Gastroesophageal sphincter (tissue), 3 donors: ENCODE measurements around the gene GSTA1.
"Not testable (repeated sequence)": the region's sequence is repeated elsewhere in the genome, so short reads cannot be mapped to it uniquely, and the experiment has no call there.

ENCODE experiments used
- POLR2A ChIP-seq, 2 donors: fragments of 450-650 bp; IDR thresholded peaks; one replicate each; pipeline ENCODE4 v1.6.1; 2017; ENCODE audit warnings: antibody characterized with exemption in 2 of 2, mild to moderate bottlenecking in 2 of 2, moderate library complexity in 1 of 2
- POLR2AphosphoS5 ChIP-seq: sonication (generic); formaldehyde crosslinking; IDR thresholded peaks from one replicate; pipeline ENCODE4 v1.6.1; 2017; ENCODE audit warnings: antibody characterized with exemption
- TF ChIP-seq, protein P1 (sequence below), 4 experiments: fragments of 200-600 bp in 2 of 4; fragments of 450-650 bp in 2 of 4; sonication (generic) in 1 of 4; IDR thresholded peaks; one replicate each; pipeline ENCODE4 v1.5.1; 2017 to 2019; ENCODE audit warnings: antibody characterized with exemption in 4 of 4, mild to moderate bottlenecking in 2 of 4, moderate library complexity in 2 of 4

DNA sequence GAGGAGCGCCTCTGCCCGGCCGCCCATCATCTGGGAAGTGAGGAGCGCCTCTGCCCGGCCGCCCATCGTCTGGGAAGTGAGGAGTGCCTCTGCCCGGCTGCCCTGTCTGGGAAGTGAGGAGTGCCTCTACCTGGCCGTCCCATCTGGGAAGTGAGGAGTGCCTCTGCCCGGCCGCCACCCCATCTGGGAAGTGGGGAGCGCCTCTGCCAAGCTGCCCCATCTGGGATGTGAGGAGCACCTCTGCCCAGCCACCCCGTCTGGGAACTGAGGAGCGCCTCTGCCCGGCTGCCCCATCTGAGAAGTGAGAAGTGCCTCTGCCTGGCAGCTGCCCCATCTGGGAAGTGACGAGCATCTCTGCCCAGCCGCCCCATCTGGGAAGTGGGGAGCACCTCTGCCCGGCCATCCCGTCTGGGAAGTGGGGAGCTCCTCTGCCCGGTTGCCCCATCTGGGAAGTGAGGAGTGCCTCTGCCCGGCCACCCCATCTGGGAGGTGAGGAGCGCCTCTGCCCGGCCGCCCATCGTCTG is 21.7 kb upstream of the GSTA1 start:
- TF ChIP-seq, protein P1, sequence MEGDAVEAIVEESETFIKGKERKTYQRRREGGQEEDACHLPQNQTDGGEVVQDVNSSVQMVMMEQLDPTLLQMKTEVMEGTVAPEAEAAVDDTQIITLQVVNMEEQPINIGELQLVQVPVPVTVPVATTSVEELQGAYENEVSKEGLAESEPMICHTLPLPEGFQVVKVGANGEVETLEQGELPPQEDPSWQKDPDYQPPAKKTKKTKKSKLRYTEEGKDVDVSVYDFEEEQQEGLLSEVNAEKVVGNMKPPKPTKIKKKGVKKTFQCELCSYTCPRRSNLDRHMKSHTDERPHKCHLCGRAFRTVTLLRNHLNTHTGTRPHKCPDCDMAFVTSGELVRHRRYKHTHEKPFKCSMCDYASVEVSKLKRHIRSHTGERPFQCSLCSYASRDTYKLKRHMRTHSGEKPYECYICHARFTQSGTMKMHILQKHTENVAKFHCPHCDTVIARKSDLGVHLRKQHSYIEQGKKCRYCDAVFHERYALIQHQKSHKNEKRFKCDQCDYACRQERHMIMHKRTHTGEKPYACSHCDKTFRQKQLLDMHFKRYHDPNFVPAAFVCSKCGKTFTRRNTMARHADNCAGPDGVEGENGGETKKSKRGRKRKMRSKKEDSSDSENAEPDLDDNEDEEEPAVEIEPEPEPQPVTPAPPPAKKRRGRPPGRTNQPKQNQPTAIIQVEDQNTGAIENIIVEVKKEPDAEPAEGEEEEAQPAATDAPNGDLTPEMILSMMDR (IDR thresholded peaks at IDR 0.05): not testable (repeated sequence)
- not testable (repeated sequence) for TF ChIP-seq POLR2AphosphoS5; POLR2A (IDR thresholded peaks at IDR 0.05)
